ENCODE measurements around the gene RPS19. TPM values are rescaled to one million over a fixed set of nuclear protein-coding genes. Genes with fewer than 3 reads are reported as not detected.

RPS19 gene
- polyA plus RNA-seq, 6 donors from 2014 or later: 4,276 to 8,441 (median 6,198) TPM

DNA sequence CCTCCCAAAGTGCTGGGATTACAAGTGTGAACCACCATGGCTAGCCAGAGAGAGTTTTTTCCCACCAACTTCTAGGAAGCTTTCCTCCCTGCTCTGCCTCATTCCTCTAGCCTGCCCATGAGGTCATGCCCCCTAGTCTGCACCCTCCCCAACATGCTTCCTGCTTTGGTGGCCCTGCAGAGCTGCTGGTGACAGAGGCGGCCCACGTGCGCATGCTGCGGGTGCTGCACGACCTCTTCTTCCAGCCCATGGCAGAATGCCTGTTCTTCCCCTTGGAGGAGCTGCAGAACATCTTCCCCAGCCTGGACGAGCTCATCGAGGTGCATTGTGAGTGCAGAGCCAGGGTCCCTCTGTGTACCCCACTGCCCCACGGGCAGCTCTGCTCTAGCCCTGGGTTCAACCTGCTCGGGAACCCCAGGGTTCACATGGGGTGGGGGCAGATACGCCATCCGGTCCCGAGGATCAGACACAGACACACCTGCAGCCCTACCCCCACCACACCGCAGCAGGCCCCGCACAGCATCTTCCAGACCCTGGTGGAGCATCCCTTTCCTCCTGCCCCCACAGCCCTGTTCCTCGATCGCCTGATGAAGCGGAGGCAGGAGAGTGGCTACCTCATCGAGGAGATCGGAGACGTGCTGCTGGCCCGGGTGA lies 41.8 kb downstream of the RPS19 start:
- H3K9me3 Mint-ChIP-seq: no peaks in the 10 kb centered on the region
- peaks cover 16 to 39% of the 10 kb centered on the region in 2 donors for H3K36me3 Mint-ChIP-seq
- peaks cover 19 to 39% (median 25%) of the 10 kb centered on the region in 3 donors for H3K4me1 Mint-ChIP-seq
- no peak overlapping the region for H3K4me3 Mint-ChIP-seq
- peak overlapping the region in 2 of 6 donors; percentile 56 to 71 for H3K27ac Mint-ChIP-seq
- H3K27me3 Mint-ChIP-seq: no peaks in the 10 kb centered on the region
- DNase-seq: no peak
- no peak for ATAC-seq (ENCODE audit: low read depth in 2 of 2)

DNA sequence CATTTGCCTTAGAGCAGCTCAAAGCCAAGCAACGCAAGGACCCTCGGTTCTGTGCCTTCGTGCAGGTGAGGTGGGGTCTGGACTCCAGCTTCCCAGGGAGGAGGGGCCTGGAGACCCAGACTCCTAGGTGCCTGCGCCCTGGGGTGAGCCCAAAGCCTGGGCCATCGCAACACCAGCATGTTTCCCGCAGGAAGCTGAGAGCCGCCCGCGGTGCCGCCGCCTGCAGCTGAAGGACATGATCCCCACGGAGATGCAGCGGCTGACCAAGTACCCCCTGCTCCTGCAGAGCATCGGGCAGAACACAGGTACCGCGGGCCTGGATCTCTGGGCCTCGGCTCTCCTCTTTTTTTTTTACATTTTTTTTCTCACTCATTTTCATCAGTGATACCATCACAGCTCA lies 42.5 kb downstream of the RPS19 start:
- peaks cover 16 to 42% of the 10 kb centered on the region in 2 donors for H3K36me3 Mint-ChIP-seq
- H3K27ac Mint-ChIP-seq: peak overlapping the region in 1 of 6 donors; percentile 67
- peaks cover 20 to 38% (median 25%) of the 10 kb centered on the region in 3 donors for H3K4me1 Mint-ChIP-seq
- ATAC-seq (ENCODE audit: low read depth in 2 of 2) (no peak), DNase-seq (no peak)
- no peaks in the 10 kb centered on the region for H3K27me3 Mint-ChIP-seq
- H3K4me3 Mint-ChIP-seq: no peak overlapping the region
- H3K9me3 Mint-ChIP-seq: no peaks in the 10 kb centered on the region

DNA sequence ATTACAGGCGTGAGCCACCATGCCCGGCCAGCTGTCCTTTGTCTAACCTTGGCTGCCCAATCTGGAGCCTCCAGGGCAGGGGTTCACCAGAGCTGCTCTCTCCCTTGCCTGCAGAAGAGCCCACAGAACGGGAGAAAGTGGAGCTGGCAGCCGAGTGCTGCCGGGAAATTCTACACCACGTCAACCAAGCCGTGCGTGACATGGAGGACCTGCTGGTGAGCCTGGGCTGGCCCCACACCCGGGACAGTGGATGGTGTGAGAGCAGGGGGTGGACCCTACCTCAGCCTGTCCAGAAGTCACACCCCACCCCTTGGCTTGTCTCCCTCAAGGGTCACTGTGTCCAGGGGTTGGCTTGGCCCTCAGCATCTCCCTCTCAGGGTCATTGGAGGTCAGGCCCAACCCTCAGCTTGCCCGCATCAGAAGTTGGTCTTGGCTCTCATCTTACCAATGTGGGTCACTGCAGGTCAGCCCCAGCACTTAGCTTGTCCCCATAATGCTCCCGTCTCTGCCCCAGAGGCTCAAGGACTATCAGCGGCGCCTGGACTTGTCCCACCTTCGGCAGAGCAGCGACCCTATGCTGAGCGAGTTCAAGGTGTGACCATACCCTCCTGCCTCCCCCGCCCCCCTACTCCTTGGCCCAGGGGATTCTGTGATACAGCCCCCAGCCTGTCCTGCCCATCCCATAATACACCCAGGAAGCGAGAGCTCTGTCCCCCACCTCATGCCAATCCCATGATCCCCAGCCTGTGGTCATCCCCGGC lies 43.3 kb downstream of the RPS19 start:
- H3K4me1 Mint-ChIP-seq: peaks cover 18 to 31% (median 19%) of the 10 kb centered on the region in 3 donors
- no peak overlapping the region for H3K4me3 Mint-ChIP-seq
- ATAC-seq (ENCODE audit: low read depth in 2 of 2): no peak
- no peaks in the 10 kb centered on the region for H3K9me3 Mint-ChIP-seq
- peaks cover 16 to 37% of the 10 kb centered on the region in 2 donors for H3K36me3 Mint-ChIP-seq
- DNase-seq: no peak
- peak overlapping the region in 1 of 6 donors; percentile 49 for H3K27ac Mint-ChIP-seq
- H3K27me3 Mint-ChIP-seq: no peaks in the 10 kb centered on the region

DNA sequence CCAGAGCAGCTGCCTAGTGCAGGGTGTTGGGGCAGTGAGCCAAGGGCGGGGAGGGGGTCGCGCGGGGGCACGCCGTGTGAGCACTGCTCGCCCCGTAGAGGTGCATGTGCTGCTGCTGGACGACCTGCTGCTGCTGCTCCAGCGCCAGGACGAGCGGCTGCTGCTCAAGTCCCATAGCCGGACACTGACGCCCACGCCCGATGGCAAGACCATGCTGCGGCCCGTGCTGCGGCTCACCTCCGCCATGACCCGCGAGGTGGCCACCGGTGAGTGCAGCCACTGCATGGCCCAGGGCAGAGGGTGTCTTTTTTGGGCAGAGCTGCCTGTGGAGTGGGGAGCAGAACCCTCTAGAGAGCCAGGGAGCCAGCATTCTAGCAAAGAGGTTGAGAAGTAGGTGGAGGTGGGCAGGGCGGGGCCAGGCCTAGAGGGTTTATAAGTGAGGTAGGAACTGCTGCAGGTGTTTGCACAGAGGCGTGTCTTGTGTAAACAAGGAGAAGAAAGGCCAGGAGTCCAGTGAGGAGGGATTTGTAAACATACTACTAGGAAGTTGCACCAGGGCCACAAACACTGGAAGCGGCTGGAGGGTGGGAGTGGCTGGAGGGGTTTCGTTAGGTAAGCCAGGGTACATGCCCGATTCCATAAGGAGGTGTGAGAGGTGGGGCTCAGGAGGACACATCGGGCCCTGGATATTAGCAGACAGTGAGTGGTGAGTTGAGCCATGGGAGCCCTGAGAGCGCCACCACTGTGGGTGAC lies 44.2 kb downstream of the RPS19 start:
- Mint-ChIP-seq H3K27ac (peak overlapping the region in 2 of 6 donors; percentile 28 to 48), H3K9me3 (no peaks in the 10 kb centered on the region), H3K4me3 (no peak overlapping the region), H3K36me3 (peaks cover 12 to 31% of the 10 kb centered on the region in 2 donors), H3K27me3 (no peaks in the 10 kb centered on the region), H3K4me1 (peaks cover 15 to 39% (median 24%) of the 10 kb centered on the region in 3 donors)
- no peak for DNase-seq
- ATAC-seq (ENCODE audit: low read depth in 2 of 2): no peak

DNA sequence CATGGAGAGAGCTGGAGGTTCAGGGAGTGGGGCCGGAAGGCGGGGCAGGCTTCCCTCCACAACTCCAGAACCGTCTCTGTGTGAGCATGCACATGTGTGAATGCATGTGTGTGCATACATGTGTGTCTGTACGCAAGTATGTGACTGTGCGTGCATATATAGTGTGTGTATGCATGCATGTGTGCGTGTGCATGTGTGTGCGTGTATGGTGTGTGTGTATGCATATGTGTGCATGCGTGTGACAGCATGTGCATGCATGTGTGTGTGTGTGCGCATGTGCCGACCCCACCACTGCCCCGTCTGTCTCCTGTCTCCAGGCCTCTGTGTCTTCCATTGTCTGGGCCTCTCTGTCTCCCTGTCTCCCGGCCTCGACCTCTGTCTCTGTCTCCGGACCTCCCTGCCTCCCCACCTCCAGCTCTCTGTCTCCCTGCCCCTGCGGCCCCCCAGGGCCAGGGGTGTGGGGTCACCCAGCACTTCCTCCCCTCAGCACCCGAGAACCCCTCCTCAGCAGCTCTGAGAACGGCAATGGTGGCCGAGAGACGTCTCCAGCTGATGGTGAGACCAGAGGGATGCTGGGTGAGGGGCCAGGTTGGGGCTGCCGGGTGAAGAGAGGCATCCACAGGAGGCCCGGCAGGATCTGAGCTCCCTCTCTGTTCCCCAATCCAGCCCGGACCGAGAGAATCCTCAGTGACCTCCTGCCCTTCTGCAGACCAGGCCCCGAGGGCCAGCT lies 45.4 kb downstream of the RPS19 start:
- Mint-ChIP-seq H3K9me3 (no peaks in the 10 kb centered on the region), H3K27me3 (no peaks in the 10 kb centered on the region), H3K36me3 (peaks cover 4 to 29% of the 10 kb centered on the region in 2 donors), H3K4me3 (no peak overlapping the region), H3K4me1 (peaks cover 19 to 46% (median 28%) of the 10 kb centered on the region in 3 donors), H3K27ac (peak overlapping the region in 3 of 6 donors; percentile 28 to 47 (median 40))
- ATAC-seq (ENCODE audit: low read depth in 2 of 2): no peak
- DNase-seq: no peak

DNA sequence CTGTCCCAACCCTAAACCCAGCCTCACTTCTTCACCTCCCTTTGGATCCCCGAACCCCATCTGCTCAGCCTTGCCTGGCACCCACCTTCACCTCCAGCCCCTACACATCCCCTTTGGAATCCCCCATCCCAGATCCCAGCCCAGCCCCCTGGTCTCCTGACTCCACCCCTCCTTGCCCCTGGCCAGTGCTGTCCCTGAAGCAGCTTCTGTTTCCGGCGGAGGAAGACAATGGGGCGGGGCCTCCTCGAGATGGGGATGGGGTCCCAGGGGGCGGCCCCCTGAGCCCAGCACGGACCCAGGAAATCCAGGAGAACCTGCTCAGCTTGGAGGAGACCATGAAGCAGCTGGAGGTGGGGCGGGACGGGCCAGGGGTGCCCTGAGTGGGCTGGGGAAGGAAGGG lies 46.2 kb downstream of the RPS19 start:
- no peak for ATAC-seq (ENCODE audit: low read depth in 2 of 2)
- H3K27me3 Mint-ChIP-seq: no peaks in the 10 kb centered on the region
- H3K27ac Mint-ChIP-seq: peak overlapping the region in 2 of 6 donors; percentile 40 to 89
- H3K9me3 Mint-ChIP-seq: no peaks in the 10 kb centered on the region
- H3K36me3 Mint-ChIP-seq: peaks cover 4 to 29% of the 10 kb centered on the region in 2 donors
- H3K4me1 Mint-ChIP-seq: peaks cover 28 to 55% (median 36%) of the 10 kb centered on the region in 3 donors
- H3K4me3 Mint-ChIP-seq: no peak overlapping the region
- no peak for DNase-seq

DNA sequence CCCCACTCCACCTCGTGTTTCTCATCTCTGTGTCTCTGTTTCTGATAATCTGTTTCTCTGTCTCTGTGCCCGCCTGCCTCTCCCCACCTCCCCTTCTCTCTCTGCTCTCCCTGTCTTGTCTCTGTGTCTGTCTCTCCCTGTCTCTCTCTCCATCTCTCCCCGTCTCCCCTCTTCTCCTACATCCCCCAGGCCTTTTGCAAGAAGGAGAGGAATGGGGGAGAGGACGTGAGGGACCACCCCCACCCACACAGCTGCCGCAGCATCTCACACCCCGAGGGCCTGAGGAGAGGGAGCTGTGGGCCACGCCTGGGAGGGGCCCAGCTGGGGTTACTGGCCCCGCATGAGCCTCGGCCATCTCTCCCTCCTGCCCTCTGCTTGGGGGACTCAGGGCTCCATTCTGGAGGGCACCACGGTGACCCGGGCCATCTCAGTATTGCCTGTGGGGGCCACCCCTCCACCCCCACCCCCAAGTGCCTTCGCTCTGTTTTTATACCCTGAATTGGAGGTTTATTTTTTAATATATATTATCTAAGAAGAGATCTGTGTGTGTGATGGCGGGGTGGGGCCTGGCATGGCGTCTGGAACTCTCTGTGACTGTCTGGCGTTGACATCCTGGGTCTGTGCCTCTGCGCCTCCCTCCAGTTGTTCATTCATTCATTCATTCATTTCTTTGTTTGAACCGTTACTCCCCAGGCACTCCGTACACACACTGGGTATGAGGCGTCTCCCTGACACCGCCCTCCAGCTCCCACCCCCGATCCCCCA lies 47.0 kb downstream of the RPS19 start:
- ATAC-seq (ENCODE audit: low read depth in 2 of 2) (no peak), DNase-seq (no peak)
- Mint-ChIP-seq H3K4me3 (no peak overlapping the region), H3K4me1 (peaks cover 36 to 57% (median 43%) of the 10 kb centered on the region in 3 donors), H3K27ac (peak overlapping the region in 4 of 6 donors; percentile 40 to 69 (median 52)), H3K36me3 (peaks cover 4 to 29% of the 10 kb centered on the region in 2 donors), H3K9me3 (no peaks in the 10 kb centered on the region), H3K27me3 (peaks cover 0 to 6% (median 4%) of the 10 kb centered on the region in 3 donors)

DNA sequence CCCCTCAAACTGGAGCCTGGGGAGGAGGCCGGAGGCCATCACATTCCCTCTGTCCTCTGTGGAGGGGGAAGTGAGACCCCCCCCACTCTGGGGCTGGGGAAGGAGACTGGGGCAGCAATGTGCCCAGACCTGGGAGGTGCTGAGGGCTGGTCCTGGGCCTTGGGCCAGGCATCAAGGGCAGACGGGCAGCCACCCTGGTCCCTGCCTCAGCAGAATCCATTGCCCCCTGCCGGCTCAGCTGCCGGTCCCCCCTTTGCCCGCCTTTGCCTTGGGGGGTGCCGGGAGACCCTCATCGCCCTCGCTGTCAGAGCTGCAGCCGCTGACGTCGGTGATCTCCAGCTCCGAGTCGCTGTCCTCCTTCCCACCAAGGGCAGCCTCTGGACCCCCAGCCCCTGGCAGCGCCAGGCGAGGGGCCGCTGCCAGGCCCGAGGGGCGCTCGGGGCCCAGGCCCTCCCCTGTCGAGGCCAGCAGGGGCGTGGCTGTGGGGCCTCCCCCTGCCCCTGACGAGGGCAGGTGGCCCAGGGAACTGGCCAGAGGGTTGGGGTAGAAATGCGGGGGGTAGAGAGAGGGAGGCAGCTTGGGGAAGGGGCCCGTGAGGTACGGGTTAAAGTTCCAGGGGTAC lies 48.0 kb downstream of the RPS19 start:
- peaks cover 41 to 59% (median 51%) of the 10 kb centered on the region in 3 donors for H3K4me1 Mint-ChIP-seq
- DNase-seq (no peak), ATAC-seq (ENCODE audit: low read depth in 2 of 2) (no peak)
- H3K9me3 Mint-ChIP-seq: no peaks in the 10 kb centered on the region
- peaks cover 4 to 29% of the 10 kb centered on the region in 2 donors for H3K36me3 Mint-ChIP-seq
- H3K27ac Mint-ChIP-seq: no peak overlapping the region
- H3K4me3 Mint-ChIP-seq: no peak overlapping the region
- peaks cover 0 to 8% (median 4%) of the 10 kb centered on the region in 3 donors for H3K27me3 Mint-ChIP-seq

DNA sequence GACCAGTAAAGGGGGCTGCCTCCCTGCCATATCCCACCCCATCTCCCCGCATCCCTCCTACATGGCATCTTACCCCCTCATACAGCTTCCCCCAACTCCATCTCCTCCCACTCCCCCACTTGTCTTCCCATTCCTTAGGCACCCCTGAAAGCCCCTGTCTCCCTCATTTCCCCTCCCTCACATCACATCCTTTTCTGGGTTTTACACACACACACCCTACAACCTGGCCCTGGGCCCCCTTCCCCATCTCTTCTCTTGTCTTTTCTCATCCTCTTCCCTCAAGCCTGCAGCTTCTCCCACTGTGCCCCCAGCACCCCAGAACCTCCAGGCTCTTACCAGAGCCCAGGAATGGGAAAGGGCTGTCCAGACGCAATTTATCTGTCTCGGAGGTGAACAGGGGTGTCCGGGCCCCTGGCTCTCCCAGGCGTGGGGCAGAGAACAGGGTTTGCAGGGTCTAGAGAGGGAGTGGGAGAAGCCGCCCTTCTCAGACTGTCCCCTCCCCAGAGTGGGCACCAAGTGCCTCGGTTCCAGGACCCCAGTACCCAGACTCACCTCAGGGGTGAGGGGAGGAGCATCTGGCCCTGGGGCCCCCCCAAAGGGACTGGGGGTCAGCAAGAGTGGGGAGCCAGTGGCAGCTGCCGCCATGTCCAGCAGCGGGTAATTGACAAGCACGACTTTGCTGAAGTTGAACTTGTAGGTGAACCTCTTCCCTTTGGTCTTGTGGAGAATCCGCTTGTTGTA lies 48.8 kb downstream of the RPS19 start:
- no peaks in the 10 kb centered on the region for H3K9me3 Mint-ChIP-seq
- no peak for DNase-seq
- ATAC-seq (ENCODE audit: low read depth in 2 of 2): no peak
- peaks cover 4 to 29% of the 10 kb centered on the region in 2 donors for H3K36me3 Mint-ChIP-seq
- H3K27ac Mint-ChIP-seq: peak overlapping the region in 3 of 6 donors; percentile 64 to 93 (median 82)
- H3K27me3 Mint-ChIP-seq: peaks cover 0 to 8% (median 4%) of the 10 kb centered on the region in 3 donors
- H3K4me3 Mint-ChIP-seq: peak overlapping the region in 1 of 8 donors; percentile 44
- peaks cover 44 to 67% (median 59%) of the 10 kb centered on the region in 3 donors for H3K4me1 Mint-ChIP-seq

DNA sequence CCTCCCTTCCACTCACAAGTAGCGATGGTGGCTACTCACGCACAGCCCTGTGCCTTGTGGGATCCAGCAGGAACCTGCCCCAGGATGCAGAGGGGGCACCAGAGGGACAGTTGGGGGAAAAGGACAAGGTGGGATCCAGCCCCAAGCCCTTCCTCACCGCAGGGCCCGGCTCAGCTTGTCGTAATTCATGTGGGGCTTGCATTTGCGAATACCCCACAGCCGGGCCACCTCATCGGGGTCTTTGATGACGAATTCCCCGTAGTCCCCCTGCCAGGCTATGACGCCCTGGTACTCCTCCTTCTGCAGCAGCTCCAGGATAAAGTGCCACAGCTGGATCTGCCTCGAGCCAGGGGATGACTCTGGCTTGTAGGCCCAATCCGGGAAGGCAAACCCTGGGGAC lies 49.7 kb downstream of the RPS19 start:
- Mint-ChIP-seq H3K27me3 (peaks cover 0 to 11% (median 4%) of the 10 kb centered on the region in 3 donors), H3K27ac (no peak overlapping the region), H3K4me1 (peaks cover 47 to 66% (median 61%) of the 10 kb centered on the region in 3 donors), H3K36me3 (peaks cover 4 to 22% of the 10 kb centered on the region in 2 donors), H3K4me3 (peak overlapping the region in 1 of 8 donors; percentile 44), H3K9me3 (no peaks in the 10 kb centered on the region)
- no peak for ATAC-seq (ENCODE audit: low read depth in 2 of 2)
- no peak for DNase-seq

DNA sequence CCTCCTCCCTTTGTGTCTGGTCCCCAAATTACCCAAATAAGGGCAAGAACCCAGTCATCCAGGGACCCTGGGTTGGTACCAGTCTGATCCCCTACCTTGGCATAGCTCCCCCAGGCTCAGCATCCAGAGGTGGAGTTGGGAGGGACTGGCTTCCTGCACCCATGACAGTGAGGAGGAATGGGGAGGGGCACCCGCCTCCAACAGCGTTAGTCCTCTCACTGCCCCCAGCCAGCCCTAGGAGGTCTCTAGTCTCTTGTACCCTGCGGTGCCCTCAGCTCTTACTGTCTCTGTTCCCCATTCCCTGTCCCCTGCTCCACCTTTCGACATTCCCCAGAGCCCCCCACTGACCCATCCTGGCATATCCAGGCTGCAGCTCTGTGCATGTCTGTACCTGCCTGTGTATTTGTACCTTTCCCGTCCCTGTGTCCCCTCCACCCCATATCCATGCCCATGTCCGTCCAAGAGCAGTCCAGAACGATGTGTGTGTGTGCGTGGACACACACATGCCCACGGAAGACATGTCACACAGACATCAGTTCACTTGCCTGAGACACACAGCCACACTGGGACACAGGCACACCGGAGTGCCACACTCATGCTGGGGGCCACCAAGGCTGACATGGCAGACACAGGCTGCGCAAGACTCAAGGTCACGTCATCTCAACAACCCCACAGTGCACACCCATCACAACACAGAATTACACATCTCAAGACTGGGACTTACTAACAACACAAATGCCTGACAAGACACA lies 50.4 kb downstream of the RPS19 start:
- ATAC-seq (ENCODE audit: low read depth in 2 of 2) (no peak), DNase-seq (no peak)
- peaks cover 0 to 11% (median 4%) of the 10 kb centered on the region in 3 donors for H3K27me3 Mint-ChIP-seq
- H3K9me3 Mint-ChIP-seq: no peaks in the 10 kb centered on the region
- peak overlapping the region; percentile 21 to 80 (median 57) for H3K27ac Mint-ChIP-seq
- H3K4me1 Mint-ChIP-seq: peaks cover 45 to 65% (median 61%) of the 10 kb centered on the region in 3 donors
- peak overlapping the region in 3 of 8 donors; percentile 21 to 58 (median 47) for H3K4me3 Mint-ChIP-seq
- peaks cover 4 to 20% of the 10 kb centered on the region in 2 donors for H3K36me3 Mint-ChIP-seq

Measured in naive B cell (primary cell).